Neutrophil (primary cell): ENCODE data around the gene DIDO1.

Experiments used
- H3K27ac ChIP-seq: fragments of 200-600 bp; sonication (generic); 2 replicates; pipeline ENCODE4 v1.5.1; 2016; ENCODE audit warnings: mild to moderate bottlenecking, moderate library complexity
- H3K27me3 ChIP-seq: fragments of 200-600 bp; sonication (generic); 2 replicates; pipeline ENCODE4 v1.6.0; 2016; ENCODE audit warnings: mild to moderate bottlenecking
- H3K36me3 ChIP-seq: fragments of 200-600 bp; sonication (generic); 2 replicates; pipeline ENCODE4 v1.5.1; 2017
- H3K4me1 ChIP-seq, 2 experiments: fragments of 200-600 bp in 1 of 2; sonication (generic) in 1 of 2; 1 replicate in 1 of 2; 2 replicates in 1 of 2; pipeline versions ENCODE4 v1.5.1 to v1.6.1; 2013 to 2016; ENCODE audit warnings: low read depth in 1 of 2, low read length in 1 of 2, mild to moderate bottlenecking in 1 of 2, moderate library complexity in 1 of 2; ENCODE audit not compliant: control insufficient read depth in 1 of 2, insufficient read depth in 1 of 2
- H3K4me3 ChIP-seq, 2 experiments: fragments of 200-600 bp in 1 of 2; sonication (generic) in 1 of 2; 1 replicate in 1 of 2; 2 replicates in 1 of 2; pipeline ENCODE4 v1.5.1; 2013 to 2016; ENCODE audit warnings: low read depth in 1 of 2, low read length in 1 of 2, mild to moderate bottlenecking in 1 of 2, moderate library complexity in 1 of 2
- H3K9me3 ChIP-seq: fragments of 200-600 bp; sonication (generic); 2 replicates; pipeline ENCODE4 v1.5.1; 2016
- TF ChIP-seq, protein P1 (sequence below): fragments of 200-600 bp; sonication (generic); IDR thresholded peaks from 2 replicates; pipeline ENCODE4 v1.5.1; 2016; ENCODE audit warnings: antibody characterized with exemption

The DIDO1 gene

DNA sequence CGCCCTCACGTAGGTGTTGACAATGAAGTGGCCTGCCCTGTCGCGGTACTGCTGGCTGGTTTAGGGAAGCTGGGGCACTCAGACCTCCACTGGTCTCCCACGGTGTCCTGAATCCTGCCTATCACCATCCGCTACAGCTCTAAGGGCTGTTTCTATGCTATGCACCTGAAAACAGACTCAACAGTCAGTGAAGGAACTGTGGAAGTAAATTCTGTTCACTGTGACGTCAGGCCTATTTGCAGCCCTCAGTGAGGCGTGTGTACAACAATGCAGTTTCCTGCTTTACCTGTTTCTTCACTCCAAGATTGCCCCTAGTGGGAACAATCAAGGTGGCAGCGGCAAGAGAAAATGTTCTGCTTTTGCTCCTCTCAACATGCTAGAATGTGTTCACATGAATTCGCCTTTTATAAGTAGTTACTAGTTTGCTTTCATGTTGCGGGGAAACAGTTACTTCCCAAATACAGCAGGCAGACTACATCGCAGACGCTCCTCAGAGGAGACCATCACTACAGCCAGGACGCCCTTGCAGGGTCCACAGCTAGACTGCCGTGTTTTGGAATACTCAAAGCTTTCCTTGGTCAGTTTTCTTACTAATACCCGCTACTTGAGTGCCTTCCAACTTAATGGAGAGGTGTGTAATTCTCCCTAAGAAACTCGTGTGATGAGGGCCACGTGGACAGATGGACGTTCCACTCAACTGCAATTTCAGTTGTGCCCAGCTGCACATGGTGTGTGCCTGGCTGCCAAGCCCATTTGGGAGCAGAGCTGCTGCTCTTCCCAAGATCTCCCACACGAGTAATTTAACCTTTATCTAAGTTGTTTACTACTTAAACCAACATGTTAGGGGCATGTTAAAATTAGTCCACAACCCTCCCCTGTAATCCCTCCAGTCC, 25.4 kb downstream of the DIDO1 start:
- Histone ChIP-seq H3K4me3 (no peak overlapping the region), H3K36me3 (peaks cover 71% of the 10 kb centered on the region), H3K9me3 (no peaks in the 10 kb centered on the region), H3K4me1 (peaks cover 6 to 12% of the 10 kb centered on the region in 2 experiments), H3K27me3 (no peaks in the 10 kb centered on the region), H3K27ac (peak overlapping the region; percentile 5)
- TF ChIP-seq, protein P1, sequence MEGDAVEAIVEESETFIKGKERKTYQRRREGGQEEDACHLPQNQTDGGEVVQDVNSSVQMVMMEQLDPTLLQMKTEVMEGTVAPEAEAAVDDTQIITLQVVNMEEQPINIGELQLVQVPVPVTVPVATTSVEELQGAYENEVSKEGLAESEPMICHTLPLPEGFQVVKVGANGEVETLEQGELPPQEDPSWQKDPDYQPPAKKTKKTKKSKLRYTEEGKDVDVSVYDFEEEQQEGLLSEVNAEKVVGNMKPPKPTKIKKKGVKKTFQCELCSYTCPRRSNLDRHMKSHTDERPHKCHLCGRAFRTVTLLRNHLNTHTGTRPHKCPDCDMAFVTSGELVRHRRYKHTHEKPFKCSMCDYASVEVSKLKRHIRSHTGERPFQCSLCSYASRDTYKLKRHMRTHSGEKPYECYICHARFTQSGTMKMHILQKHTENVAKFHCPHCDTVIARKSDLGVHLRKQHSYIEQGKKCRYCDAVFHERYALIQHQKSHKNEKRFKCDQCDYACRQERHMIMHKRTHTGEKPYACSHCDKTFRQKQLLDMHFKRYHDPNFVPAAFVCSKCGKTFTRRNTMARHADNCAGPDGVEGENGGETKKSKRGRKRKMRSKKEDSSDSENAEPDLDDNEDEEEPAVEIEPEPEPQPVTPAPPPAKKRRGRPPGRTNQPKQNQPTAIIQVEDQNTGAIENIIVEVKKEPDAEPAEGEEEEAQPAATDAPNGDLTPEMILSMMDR: no peak

DNA sequence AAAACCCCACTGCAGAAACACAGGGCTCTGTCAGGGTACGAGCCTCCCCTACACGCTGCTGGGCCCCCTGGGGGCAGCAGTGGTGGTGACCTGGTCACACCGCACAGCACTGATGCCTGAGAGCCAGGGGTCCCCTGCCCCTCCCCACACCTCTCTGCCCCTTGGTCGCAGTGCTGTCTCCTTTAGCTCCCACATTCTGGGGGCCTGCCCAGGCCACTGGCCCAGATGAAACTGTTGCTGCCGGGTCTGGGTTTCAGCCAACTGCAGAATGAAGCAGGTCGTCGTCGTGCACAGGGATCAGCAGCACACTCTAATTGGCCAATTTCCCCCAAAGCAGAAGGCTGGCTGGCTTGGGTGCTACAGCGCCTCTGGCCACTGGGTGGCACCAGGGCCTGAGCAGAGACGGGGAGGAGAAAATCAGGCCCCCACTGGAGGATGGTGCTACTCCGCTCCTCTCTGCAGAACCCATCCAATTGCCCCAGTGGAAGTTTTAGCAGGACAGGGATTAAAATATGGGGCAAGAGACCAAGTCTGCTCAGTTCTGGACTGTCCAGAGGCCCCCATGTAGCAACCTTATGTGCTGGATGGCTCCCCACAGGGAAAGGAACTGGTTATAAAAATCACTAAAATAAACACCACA, 26.1 kb downstream of the DIDO1 start:
- TF ChIP-seq, protein P1: peak; percentile 80
- Histone ChIP-seq H3K36me3 (peaks cover 71% of the 10 kb centered on the region), H3K27ac (peak overlapping the region; percentile 5), H3K9me3 (no peaks in the 10 kb centered on the region), H3K4me3 (no peak overlapping the region), H3K4me1 (peaks cover 6 to 12% of the 10 kb centered on the region in 2 experiments), H3K27me3 (no peaks in the 10 kb centered on the region)

DNA sequence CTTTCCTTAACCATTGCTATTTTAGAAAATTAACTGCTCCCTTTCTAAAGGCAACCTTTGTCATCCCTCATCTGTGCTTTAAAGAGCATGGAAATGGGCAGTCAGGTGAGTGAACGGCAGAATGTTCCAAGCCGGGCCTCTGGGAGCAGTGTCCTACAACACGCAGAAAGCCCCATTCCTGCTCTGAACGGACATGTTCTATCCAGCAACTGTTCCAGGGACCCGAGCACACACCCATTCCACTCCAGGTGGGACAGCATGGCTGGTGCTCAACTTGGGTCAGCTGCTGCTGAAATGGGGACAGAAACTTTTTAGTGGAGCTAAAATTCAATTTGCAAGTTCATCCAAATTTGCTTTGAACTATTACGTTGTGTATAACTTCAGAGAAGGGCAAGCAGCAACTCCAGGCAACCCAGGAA, 26.7 kb downstream of the DIDO1 start:
- TF ChIP-seq, protein P1: no peak
- Histone ChIP-seq H3K9me3 (no peaks in the 10 kb centered on the region), H3K27me3 (no peaks in the 10 kb centered on the region), H3K27ac (no peak overlapping the region), H3K4me1 (peaks cover 6 to 12% of the 10 kb centered on the region in 2 experiments), H3K4me3 (no peak overlapping the region), H3K36me3 (peaks cover 71% of the 10 kb centered on the region)

- H3K27ac ChIP-seq: no peak overlapping the region
- H3K9me3 ChIP-seq: no peaks in the 10 kb centered on the region
- no peak overlapping the region for H3K4me3 ChIP-seq
- peaks cover 71% of the 10 kb centered on the region for H3K36me3 ChIP-seq
- peaks cover 6 to 12% of the 10 kb centered on the region in 2 experiments for H3K4me1 ChIP-seq
- no peaks in the 10 kb centered on the region for H3K27me3 ChIP-seq
- TF ChIP-seq, protein P1: no peak
Observed at GRCh38 chr20:62898970-62899632, 27.2 kb downstream of the DIDO1 start.

DNA sequence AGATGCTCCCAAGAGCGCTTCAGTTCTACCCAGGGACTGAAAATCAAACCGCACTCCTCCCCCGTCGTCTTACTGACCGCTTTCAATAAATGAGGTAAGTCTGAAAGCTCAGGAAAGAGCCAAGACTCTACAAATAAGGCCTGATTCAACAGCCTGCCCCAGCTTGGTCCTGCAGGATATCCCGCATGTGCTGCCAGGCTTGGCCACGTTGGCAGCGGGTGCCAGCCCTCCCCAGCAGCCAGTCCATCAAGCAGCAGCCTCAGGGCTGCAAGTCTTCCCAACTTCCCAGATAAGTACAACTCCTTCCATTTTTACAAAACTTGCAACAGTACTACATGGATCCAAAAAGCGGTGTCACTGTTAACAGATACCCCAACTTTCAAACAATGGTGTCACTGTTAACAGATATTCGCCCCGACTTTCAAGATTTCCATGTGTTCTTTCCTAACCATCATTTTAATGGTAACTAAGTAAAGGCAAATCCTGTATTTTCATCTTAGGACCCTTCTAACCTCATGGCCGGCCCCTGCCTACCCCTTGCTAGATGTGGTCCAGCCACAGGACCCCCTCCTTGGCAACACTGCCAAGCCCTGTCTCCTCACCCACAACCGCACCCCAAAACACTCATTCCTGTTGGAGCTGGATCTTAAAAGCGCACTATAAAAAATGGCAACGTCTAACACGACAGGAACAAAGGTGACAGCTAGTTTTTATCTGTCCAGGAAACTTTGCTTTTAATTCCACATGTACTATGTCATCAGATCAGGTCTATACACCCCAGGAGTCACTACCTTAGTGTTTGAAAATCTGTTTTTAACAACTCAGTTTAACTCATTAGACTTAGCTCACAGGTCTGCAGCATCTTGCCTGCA, 28.0 kb downstream of the DIDO1 start:
- Histone ChIP-seq H3K36me3 (peaks cover 71% of the 10 kb centered on the region), H3K4me3 (no peak overlapping the region)

More for the DNA sequence above, 28.0 kb downstream of the DIDO1 start:
- TF ChIP-seq, protein P1: no peak
- H3K27ac ChIP-seq: no peak overlapping the region
- H3K9me3 ChIP-seq: no peaks in the 10 kb centered on the region
- no peaks in the 10 kb centered on the region for H3K27me3 ChIP-seq
- peaks cover 6 to 12% of the 10 kb centered on the region in 2 experiments for H3K4me1 ChIP-seq
